GM18507 (cell line): Measurements from ENCODE around the gene TMEM41B.
"Not testable (repeated sequence)": the region's sequence is repeated elsewhere in the genome, so short reads cannot be mapped to it uniquely, and the experiment has no call there.

Experiments used
- DNase-seq: peaks from one replicate; pipeline ENCODE4 v3.0.0; 2011; ENCODE audit warnings: low read depth; ENCODE audit not compliant: insufficient read length; ENCODE audit errors: extremely low spot score
- FAIRE-seq: peaks from 2 replicates; lab custom pipeline; 2011; peaks lifted over from hg19 to GRCh38; lab: Jason Lieb, UNC

Gene TMEM41B

GRCh38 chr11:9314291-9315077 lies at the start of gene TMEM41B:
Gene TMEM41B (minus strand): TSS chr11:9314593. CDS start chr11:9314441, 152 bp downstream.
- DNase-seq (peak; percentile 99), FAIRE-seq (peak; percentile 88)

GRCh38 chr11:9362393-9362863 lies 48.0 kb upstream of the TMEM41B start:
- FAIRE-seq, result no peak
- DNase-seq, result no peak

- not testable (repeated sequence) for DNase-seq, FAIRE-seq
Observed at GRCh38 chr11:9360862-9361622, 46.6 kb upstream of the TMEM41B start.

- DNase-seq, result no peak
- FAIRE-seq, result no peak
Observed at GRCh38 chr11:9357041-9357440, 42.6 kb upstream of the TMEM41B start.

GRCh38 chr11:9351321-9351881 lies 37.0 kb upstream of the TMEM41B start:
- DNase-seq, result no peak
- FAIRE-seq, result no peak

- FAIRE-seq, DNase-seq: not testable (repeated sequence)
Observed at GRCh38 chr11:9347779-9348178, 33.4 kb upstream of the TMEM41B start.

GRCh38 chr11:9347100-9347499 lies 32.7 kb upstream of the TMEM41B start:
- DNase-seq (no peak), FAIRE-seq (no peak)

- FAIRE-seq (no peak), DNase-seq (no peak)
Observed at GRCh38 chr11:9344061-9344680, 29.8 kb upstream of the TMEM41B start.

GRCh38 chr11:9341638-9342178 lies 27.3 kb upstream of the TMEM41B start:
- DNase-seq (no peak), FAIRE-seq (no peak)

- FAIRE-seq, result no peak
- no peak for DNase-seq
Observed at GRCh38 chr11:9332655-9333054, 18.3 kb upstream of the TMEM41B start.

- FAIRE-seq (no peak), DNase-seq (no peak)
Observed at GRCh38 chr11:9330387-9331384, 16.3 kb upstream of the TMEM41B start.

GRCh38 chr11:9320047-9320446 lies 5.7 kb upstream of the TMEM41B start:
- DNase-seq, result no peak
- no peak for FAIRE-seq

- DNase-seq, FAIRE-seq: not testable (repeated sequence)
Observed at GRCh38 chr11:9319377-9320001, 5.1 kb upstream of the TMEM41B start.

GRCh38 chr11:9318442-9319376 lies 4.3 kb upstream of the TMEM41B start:
- DNase-seq, FAIRE-seq: not testable (repeated sequence)

- DNase-seq (no peak), FAIRE-seq (no peak)
Observed at GRCh38 chr11:9316334-9316733, 1.9 kb upstream of the TMEM41B start.

GRCh38 chr11:9315078-9315688 lies 790 bp upstream of the TMEM41B start:
- FAIRE-seq (no peak), DNase-seq (no peak)
